ENCODE results near the gene PIK3C3.

Gene PIK3C3

GRCh38 chr18:42112657-42113420 is 157.8 kb downstream of the PIK3C3 start (continued):
- no peak for TF ChIP-seq ZBTB17 (tag by site-specific recombination; IDR thresholded peaks at IDR 0.05)
- TF ChIP-seq ZNF76 (tag by site-specific recombination; IDR thresholded peaks at IDR 0.05; ENCODE audit: borderline replicate concordance, low read depth) = no peak
- no peak for TF ChIP-seq ZNF623 (tag by site-specific recombination; IDR thresholded peaks at IDR 0.05)
- TF ChIP-seq ZNF350 (tag by site-specific recombination; IDR thresholded peaks at IDR 0.05) = no peak
- TF ChIP-seq KLF1 (tag by site-specific recombination; IDR thresholded peaks at IDR 0.05) = no peak
- no peak for TF ChIP-seq GLI2 (tag by site-specific recombination; IDR thresholded peaks at IDR 0.05; ENCODE audit: borderline replicate concordance, low read depth)
- no peak for TF ChIP-seq ZNF555 (tag by site-specific recombination; conservative IDR thresholded peaks at IDR 0.05)

- ChIA-PET POLR2A (no interaction called here), CTCF (interaction anchor here (0.6 to 4.4 kb wide), 74 partner anchors 9 to 1617 kb away, joined by 3 to 37 read pairs (median 4); partner anchors contain the start of gene SYT4)
- Histone ChIP-seq H3K36me3 (ENCODE audit: control insufficient read depth in 2 of 2, insufficient read depth in 1 of 2, low read length in 2 of 2) (no peaks in the 10 kb centered on the region), H3K4me1 (ENCODE audit: control insufficient read depth, insufficient read depth, low read length) (no peaks in the 10 kb centered on the region), H3K27ac (ENCODE audit: extremely low read depth, low read depth, low read length) (no peak overlapping the region), H3K4me3 (ENCODE audit: low read depth, low read length) (no peak overlapping the region), H3K9me3 (ENCODE audit: control insufficient read depth, insufficient read depth, low read depth, low read length) (no peaks in the 10 kb centered on the region)
- TF ChIP-seq ZNF404 (tag by site-specific recombination; IDR thresholded peaks at IDR 0.05) (no peak), ZNF37A (tag by site-specific recombination; IDR thresholded peaks at IDR 0.05) (no peak), ZNF449 (tag by site-specific recombination; IDR thresholded peaks at IDR 0.05) (no peak), ZNF114 (tag by site-specific recombination; IDR thresholded peaks at IDR 0.05) (no peak), ZBTB6 (tag by site-specific recombination; IDR thresholded peaks at IDR 0.05) (no peak), ZNF843 (tag by site-specific recombination; IDR thresholded peaks at IDR 0.05) (no peak), ZNF121 (tag by site-specific recombination; IDR thresholded peaks at IDR 0.05) (no peak), ZNF223 (tag by site-specific recombination; IDR thresholded peaks at IDR 0.05) (no peak), ZNF548 (tag by site-specific recombination; IDR thresholded peaks at IDR 0.05) (no peak), ZNF76 (tag by site-specific recombination; IDR thresholded peaks at IDR 0.05; ENCODE audit: borderline replicate concordance, low read depth) (no peak), ZNF791 (tag by site-specific recombination; IDR thresholded peaks at IDR 0.05) (no peak), ZNF660 (tag by site-specific recombination; IDR thresholded peaks at IDR 0.05) (no peak), ZNF792 (tag by site-specific recombination; IDR thresholded peaks at IDR 0.05) (no peak), EGR2 (tag by site-specific recombination; IDR thresholded peaks at IDR 0.05; ENCODE audit: low read depth) (no peak), PRDM4 (tag by site-specific recombination; IDR thresholded peaks at IDR 0.05) (no peak)
- TF ChIP-seq, protein P1, sequence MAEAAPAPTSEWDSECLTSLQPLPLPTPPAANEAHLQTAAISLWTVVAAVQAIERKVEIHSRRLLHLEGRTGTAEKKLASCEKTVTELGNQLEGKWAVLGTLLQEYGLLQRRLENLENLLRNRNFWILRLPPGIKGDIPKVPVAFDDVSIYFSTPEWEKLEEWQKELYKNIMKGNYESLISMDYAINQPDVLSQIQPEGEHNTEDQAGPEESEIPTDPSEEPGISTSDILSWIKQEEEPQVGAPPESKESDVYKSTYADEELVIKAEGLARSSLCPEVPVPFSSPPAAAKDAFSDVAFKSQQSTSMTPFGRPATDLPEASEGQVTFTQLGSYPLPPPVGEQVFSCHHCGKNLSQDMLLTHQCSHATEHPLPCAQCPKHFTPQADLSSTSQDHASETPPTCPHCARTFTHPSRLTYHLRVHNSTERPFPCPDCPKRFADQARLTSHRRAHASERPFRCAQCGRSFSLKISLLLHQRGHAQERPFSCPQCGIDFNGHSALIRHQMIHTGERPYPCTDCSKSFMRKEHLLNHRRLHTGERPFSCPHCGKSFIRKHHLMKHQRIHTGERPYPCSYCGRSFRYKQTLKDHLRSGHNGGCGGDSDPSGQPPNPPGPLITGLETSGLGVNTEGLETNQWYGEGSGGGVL (tag by site-specific recombination; IDR thresholded peaks at IDR 0.05) = no peak
- TF ChIP-seq, protein P2, sequence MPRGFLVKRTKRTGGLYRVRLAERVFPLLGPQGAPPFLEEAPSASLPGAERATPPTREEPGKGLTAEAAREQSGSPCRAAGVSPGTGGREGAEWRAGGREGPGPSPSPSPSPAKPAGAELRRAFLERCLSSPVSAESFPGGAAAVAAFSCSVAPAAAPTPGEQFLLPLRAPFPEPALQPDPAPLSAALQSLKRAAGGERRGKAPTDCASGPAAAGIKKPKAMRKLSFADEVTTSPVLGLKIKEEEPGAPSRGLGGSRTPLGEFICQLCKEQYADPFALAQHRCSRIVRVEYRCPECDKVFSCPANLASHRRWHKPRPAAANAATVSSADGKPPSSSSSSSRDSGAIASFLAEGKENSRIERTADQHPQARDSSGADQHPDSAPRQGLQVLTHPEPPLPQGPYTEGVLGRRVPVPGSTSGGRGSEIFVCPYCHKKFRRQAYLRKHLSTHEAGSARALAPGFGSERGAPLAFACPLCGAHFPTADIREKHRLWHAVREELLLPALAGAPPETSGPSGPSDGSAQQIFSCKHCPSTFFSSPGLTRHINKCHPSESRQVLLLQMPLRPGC (tag by site-specific recombination; IDR thresholded peaks at IDR 0.05) = no peak
These were observed 158.6 kb downstream of the PIK3C3 start for GRCh38 chr18:42113529-42114191.
